GM12873 (cell line): ENCODE data around the gene SLC1A3.

Experiments
- TF ChIP-seq, protein P1 (sequence below): IDR thresholded peaks from 2 replicates; pipeline ENCODE4 v1.5.1; 2012; ENCODE audit warnings: low read depth, mild to moderate bottlenecking, moderate library complexity, low read length, control low read depth; ENCODE audit not compliant: insufficient read depth; ENCODE audit errors: missing control alignments

SLC1A3 gene

DNA sequence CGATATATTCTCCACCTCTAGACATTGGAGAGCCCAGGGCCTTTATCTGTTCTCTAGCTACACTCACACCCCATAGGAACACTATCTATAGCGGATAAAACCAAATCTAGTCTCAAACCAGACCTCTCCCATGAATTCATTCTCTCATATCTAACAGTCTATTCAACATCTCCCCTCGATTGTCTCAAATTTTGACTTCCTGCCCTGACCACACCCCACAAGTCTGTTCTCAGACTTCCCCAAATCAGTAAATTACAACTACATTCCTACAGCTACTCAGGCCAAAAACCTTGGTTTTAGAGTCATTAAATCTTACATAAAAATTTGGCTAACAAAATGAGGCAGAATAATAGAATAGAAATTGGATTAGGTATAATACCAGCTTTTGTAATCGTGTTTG, 12.5 kb upstream of the SLC1A3 start:
- TF ChIP-seq, protein P1, sequence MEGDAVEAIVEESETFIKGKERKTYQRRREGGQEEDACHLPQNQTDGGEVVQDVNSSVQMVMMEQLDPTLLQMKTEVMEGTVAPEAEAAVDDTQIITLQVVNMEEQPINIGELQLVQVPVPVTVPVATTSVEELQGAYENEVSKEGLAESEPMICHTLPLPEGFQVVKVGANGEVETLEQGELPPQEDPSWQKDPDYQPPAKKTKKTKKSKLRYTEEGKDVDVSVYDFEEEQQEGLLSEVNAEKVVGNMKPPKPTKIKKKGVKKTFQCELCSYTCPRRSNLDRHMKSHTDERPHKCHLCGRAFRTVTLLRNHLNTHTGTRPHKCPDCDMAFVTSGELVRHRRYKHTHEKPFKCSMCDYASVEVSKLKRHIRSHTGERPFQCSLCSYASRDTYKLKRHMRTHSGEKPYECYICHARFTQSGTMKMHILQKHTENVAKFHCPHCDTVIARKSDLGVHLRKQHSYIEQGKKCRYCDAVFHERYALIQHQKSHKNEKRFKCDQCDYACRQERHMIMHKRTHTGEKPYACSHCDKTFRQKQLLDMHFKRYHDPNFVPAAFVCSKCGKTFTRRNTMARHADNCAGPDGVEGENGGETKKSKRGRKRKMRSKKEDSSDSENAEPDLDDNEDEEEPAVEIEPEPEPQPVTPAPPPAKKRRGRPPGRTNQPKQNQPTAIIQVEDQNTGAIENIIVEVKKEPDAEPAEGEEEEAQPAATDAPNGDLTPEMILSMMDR, result no peak

DNA sequence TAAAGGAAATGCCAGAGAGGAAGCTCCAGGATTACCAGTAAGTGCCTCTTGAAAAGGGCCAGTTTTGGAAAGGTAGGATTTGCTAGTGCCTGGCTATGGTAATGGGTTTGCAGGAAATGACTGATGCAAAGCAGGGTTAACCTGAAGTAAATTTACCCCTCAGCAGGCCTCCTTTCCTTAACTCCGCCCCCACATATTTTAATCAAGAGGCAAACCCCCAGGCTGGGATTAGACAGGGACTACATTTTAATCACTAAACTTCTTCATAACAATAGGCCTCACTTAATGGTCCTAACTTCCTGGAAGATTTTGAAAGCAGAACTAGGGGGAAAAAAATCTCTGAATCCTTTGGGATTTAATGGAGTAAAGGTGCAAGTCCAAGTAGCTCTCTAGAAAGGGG, 10.2 kb upstream of the SLC1A3 start:
- TF ChIP-seq, protein P1, result no peak

DNA sequence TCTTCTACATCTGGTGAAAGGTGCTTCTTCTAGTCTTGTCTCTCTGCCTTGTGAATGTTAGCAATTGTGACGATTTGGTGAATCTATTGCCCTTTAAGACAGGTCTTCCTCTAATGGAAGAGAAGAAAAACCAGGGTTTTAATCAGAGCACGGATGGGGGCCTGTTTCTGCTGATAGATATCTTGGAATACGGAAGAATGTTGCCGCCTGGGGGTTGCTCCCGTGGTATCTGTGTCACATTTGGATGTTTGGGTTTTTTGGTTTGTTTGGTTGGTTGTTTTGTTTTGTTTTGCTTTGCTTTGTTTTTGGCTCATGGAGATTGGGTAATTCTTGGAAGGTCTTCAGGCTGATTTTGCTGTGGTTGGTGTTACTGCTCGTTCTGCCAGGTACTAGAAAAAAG, 9.7 kb upstream of the SLC1A3 start:
- TF ChIP-seq, protein P1, result no peak

DNA sequence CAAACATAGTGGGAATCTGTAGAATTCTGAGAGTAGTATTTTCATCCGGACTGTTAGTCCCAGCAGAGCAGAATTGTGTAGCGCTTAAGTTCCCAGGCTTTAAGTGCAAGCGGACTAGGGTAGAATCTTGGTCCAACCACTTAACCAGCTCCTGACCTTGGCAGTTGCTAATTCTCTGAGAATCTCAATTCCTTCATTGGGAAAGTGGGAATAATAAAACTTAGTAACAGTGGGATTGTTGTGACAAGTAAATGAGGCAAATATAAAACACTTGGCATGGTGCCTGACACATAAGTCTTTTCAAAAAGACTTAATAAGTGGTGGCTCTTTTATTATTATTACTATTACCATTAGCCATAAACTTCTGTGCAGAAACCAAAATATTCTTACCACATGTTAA, 8.4 kb upstream of the SLC1A3 start:
- TF ChIP-seq, protein P1, result no peak

DNA sequence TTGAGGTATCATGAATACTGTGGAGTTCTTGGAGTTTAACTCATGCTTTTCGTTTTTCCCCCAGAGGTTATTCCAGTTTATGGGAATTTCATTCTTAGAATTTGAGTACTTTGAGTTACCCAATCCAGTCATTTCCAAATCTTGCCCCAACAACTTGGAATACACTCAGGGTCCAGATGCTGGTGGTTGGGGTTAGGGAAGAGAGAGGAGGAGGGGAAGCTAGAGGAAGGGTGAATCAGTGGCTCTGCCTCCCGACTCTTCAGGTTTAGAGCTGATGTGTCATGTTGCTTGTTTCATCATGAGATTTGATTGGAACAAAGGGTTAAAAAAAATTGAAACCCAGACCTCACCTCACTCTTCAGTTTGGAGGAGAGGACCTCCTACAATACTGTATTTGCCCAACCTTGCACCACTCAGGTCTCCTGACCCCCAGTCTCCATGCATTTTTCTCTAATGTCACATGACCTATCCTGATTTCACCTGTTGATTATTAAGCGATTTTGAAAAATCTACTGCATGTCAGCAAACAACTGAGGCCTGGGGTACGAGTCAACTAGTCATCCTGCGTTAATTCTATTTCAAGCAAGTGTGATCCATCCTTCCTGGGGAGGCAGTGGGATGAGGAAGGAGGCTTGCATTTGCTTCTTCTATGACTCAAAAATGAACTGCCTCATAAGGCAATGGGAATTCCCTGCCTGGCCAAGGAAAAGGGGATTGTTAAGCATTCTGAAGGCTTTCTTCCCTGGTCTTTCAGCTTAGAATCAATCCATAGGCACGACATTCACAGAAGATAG, 6.2 kb upstream of the SLC1A3 start:
- TF ChIP-seq, protein P1, result no peak

DNA sequence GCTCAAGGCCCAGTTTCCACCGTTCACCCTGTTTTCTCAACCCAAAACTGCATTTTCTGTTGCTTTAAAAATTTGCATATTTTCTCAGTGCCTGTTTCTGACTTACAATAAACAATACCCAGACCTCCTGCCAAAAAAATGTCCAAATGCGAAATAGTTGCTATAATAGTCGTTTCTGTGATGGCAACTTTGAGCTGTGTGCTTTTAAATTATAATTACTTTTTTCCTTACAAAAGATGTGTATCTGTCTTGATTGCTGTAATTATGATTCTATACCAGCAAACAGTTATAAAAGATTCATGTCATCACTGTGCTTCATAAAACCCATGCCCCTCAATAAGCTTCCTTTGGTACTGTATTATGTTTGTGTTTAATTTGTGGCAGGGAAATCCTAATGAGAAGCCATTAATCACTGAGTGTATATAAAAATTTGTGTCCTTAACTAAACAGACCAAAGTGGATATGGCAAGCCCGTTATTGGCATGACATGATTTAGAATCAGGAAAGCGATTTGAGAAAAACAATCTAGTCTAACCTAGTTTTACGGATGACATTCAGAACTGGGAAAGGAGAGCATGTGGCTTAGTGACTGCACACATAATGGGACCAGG, 5.4 kb upstream of the SLC1A3 start:
- TF ChIP-seq, protein P1, result no peak

DNA sequence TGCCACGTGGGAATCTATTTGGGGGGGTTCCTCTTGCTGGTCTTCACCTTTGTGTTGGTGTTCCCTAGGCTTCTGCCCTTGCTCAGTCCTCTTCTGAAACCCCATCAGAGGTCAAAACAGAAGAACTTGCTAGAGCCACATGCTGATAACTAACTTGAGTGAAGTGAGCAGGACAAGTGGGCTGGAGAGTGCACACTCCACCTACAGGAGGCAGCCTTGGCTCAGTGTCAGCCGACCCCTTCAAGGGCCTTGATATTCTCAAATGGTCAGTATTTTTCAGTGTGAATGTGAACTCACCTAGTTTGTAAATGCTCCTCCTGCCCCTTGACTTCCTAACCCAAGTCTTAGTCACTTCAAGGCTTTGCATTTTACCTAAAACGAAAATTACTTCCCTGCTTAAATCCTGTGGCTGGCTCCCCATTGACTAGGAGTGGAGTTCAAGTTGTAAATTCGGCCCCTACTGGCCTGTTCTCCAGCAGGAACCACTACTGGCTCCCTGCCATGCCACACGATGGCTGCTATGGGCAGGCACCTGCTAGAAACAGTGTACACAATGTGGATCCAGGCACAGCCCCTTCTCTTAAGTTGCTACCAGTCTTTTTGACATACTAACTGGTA, 3.6 kb upstream of the SLC1A3 start:
- TF ChIP-seq, protein P1, result peak; percentile 51
